CD14-positive monocyte (primary cell): Measurements from ENCODE around the gene ACTL7A. TPM values are rescaled to one million over a fixed set of nuclear protein-coding genes. Genes with fewer than 3 reads are reported as not detected.

Source experiments
- DNase-seq, 3 donors: peaks; one replicate each; pipeline ENCODE4 v3.0.0-alpha.2; 2011 to 2022
- H2AFZ ChIP-seq: 2 replicates; pipeline ENCODE4 v1.6.0; 2012; ENCODE audit warnings: mild to moderate bottlenecking, low read depth, low read length, inconsistent platforms; ENCODE audit not compliant: insufficient read depth, poor library complexity, severe bottlenecking
- H3K27ac ChIP-seq, 2 donors: 1 replicate in 1 of 2; 2 replicates in 1 of 2; pipeline ENCODE4 v1.5.1; 2012 to 2013; ENCODE audit warnings: low read length in 2 of 2, control low read depth in 1 of 2, inconsistent platforms in 1 of 2, low read depth in 1 of 2, mild to moderate bottlenecking in 1 of 2
- H3K27me3 ChIP-seq, 2 donors: one replicate each; pipeline versions ENCODE4 v1.6.0 to v1.6.1; 2011 to 2013; ENCODE audit warnings: low read length in 2 of 2; ENCODE audit not compliant: control insufficient read depth in 2 of 2, insufficient read depth in 2 of 2
- H3K36me3 ChIP-seq, 2 donors: replicated peaks in 1 of 2; 1 replicate in 1 of 2; 2 replicates in 1 of 2; pipeline versions ENCODE4 v1.5.1 to v1.6.1; 2012 to 2013; ENCODE audit warnings: low read length in 2 of 2, control low read depth in 1 of 2, inconsistent platforms in 1 of 2, mild to moderate bottlenecking in 1 of 2; ENCODE audit not compliant: insufficient read depth in 2 of 2, control insufficient read depth in 1 of 2
- H3K4me1 ChIP-seq, 2 donors: 1 replicate in 1 of 2; 2 replicates in 1 of 2; pipeline versions ENCODE4 v1.5.1 to v1.6.1; 2012 to 2013; ENCODE audit warnings: low read length in 2 of 2, control low read depth in 1 of 2, inconsistent platforms in 1 of 2, mild to moderate bottlenecking in 1 of 2, moderate library complexity in 1 of 2; ENCODE audit not compliant: insufficient read depth in 2 of 2, control insufficient read depth in 1 of 2
- H3K4me2 ChIP-seq: replicated peaks from 2 replicates; pipeline ENCODE3; 2012; ENCODE audit warnings: low read length, moderate library complexity, mild to moderate bottlenecking; ENCODE audit not compliant: poor library complexity, severe bottlenecking; ENCODE audit errors: extremely low read depth
- H3K4me3 ChIP-seq, 3 experiments: fragments of 200-600 bp in 1 of 3; sonication (generic) in 1 of 3; replicated peaks in 1 of 3; 1 replicate in 2 of 3; 2 replicates in 1 of 3; pipeline ENCODE4 v1.5.1; 2011 to 2013; ENCODE audit warnings: low read length in 3 of 3, mild to moderate bottlenecking in 3 of 3, control low read depth in 2 of 3, low read depth in 2 of 3, inconsistent platforms in 1 of 3, moderate library complexity in 1 of 3
- H3K79me2 ChIP-seq: 2 replicates; pipeline ENCODE4 v1.6.0; 2012; ENCODE audit warnings: mild to moderate bottlenecking, control low read depth, inconsistent platforms, low read length, moderate library complexity; ENCODE audit not compliant: insufficient read depth
- H3K9ac ChIP-seq: 2 replicates; pipeline ENCODE4 v1.6.0; 2017; ENCODE audit warnings: low read length, mild to moderate bottlenecking; ENCODE audit not compliant: insufficient read depth, poor library complexity, severe bottlenecking
- H3K9me3 ChIP-seq, 2 donors: replicated peaks in 1 of 2; 1 replicate in 1 of 2; 2 replicates in 1 of 2; pipeline versions ENCODE4 v1.5.1 to v1.6.1; 2012 to 2013; ENCODE audit warnings: low read length in 2 of 2, control low read depth in 1 of 2; ENCODE audit not compliant: control insufficient read depth in 1 of 2, insufficient read depth in 1 of 2
- H4K20me1 ChIP-seq: 2 replicates; pipeline ENCODE4 v1.6.0; 2012; ENCODE audit warnings: mild to moderate bottlenecking, low read length, control low read depth, moderate library complexity; ENCODE audit not compliant: insufficient read depth
- H3K27ac Mint-ChIP-seq, 7 donors: one replicate each; pipeline ENCODE4 v1.8.0; 2020; ENCODE audit warnings: mild to moderate bottlenecking in 7 of 7, mixed read lengths in 7 of 7, moderate library complexity in 6 of 7, inconsistent platforms in 2 of 7
- H3K27me3 Mint-ChIP-seq, 3 donors: one replicate each; pipeline ENCODE4 v1.8.0; 2021 to 2022; ENCODE audit warnings: low read depth in 3 of 3, mild to moderate bottlenecking in 3 of 3, mixed read lengths in 3 of 3, moderate library complexity in 3 of 3, inconsistent platforms in 1 of 3
- H3K36me3 Mint-ChIP-seq, 2 donors: one replicate each; pipeline ENCODE4 v1.8.0; 2020; ENCODE audit warnings: mixed read lengths in 2 of 2, inconsistent platforms in 1 of 2, mild to moderate bottlenecking in 1 of 2
- H3K4me1 Mint-ChIP-seq: one replicate; pipeline ENCODE4 v1.8.0; 2020; ENCODE audit warnings: mild to moderate bottlenecking, mixed read lengths
- H3K4me3 Mint-ChIP-seq, 2 donors: one replicate each; pipeline ENCODE4 v1.8.0; 2020; ENCODE audit warnings: mild to moderate bottlenecking in 2 of 2, mixed read lengths in 2 of 2, moderate library complexity in 1 of 2
- H3K9me3 Mint-ChIP-seq, 7 donors: one replicate each; pipeline ENCODE4 v1.8.0; 2020 to 2022; ENCODE audit warnings: mixed read lengths in 7 of 7, mild to moderate bottlenecking in 6 of 7, moderate library complexity in 6 of 7, inconsistent platforms in 2 of 7
- WGBS: methylation state at CpG from one replicate; pipeline ENCODE4 v1.1.5; 2013; ENCODE audit warnings: missing lambda C conversion rate; ENCODE audit not compliant: insufficient coverage; 5-methylcytosine and 5-hydroxymethylcytosine counted together
- intact Hi-C, 2 donors: fragments of 100-400 bp; cut with micrococcal nuclease; formaldehyde crosslinking; loops; one replicate each; pipeline versions ENCODE4 v1.15.0 to v1.15.1; 2023
- polyA plus RNA-seq, 3 donors: library from polyadenylated mRNA; depleted of rRNA in 1 of 3; unstranded in 2 of 3; stranded (reverse) in 1 of 3; fragments of 300-500 nt in 2 of 3; fragments of >200 nt in 1 of 3; fragmentation: Illumina TruSeq in 2 of 3; gene quantifications; 1 replicate in 2 of 3; 2 replicates in 1 of 3; pipeline ENCODE4 v1.2.3, GENCODE V29; 2012 to 2021
- TF ChIP-seq, protein P1 (sequence below): fragments of 200-600 bp; IDR thresholded peaks from one replicate; pipeline ENCODE4 v1.8.0; 2022; ENCODE audit warnings: antibody characterized with exemption, mild to moderate bottlenecking

ACTL7A gene
- polyA plus RNA-seq, 3 donors, result not detected

DNA sequence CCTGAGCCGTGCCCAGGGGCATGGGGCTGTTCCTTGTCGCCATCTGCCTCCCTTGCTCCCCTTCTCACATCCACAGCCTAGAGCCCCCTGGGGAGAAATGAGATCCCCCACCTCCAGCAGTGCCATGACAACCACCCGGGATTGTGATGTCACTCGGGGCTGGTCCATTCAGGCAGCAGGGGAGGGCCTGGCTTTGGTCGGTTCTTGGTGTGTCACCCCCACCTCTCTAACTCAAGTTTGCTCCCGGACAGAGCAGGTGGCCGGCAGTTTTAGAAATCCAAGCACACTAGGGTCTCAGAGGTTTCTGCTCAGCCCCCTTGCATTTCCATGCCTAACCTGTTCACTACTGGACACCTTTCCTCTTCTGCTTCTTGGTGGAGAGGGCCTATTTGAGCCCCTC, 6.2 kb upstream of the ACTL7A start, which contains the start of gene ACTL7B:
Gene ACTL7B, minus strand, starts transcription at position 99 of the 400 bp plus-strand sequence. Its CDS starts 56 bp downstream, at position 43.
- H3K79me2 ChIP-seq, result no peaks in the 10 kb centered on the region
- H3K9me3 Mint-ChIP-seq, result peaks cover 0 to 2% (median 0%) of the 10 kb centered on the region in 7 donors
- peaks cover 0 to 5% (median 5%) of the 10 kb centered on the region in 3 donors for H3K27me3 Mint-ChIP-seq
- H3K27me3 ChIP-seq, result peaks cover 0 to 3% of the 10 kb centered on the region in 2 donors
- no peaks in the 10 kb centered on the region for H4K20me1 ChIP-seq
- no peak within 1 kb of the TSS for H3K4me3 ChIP-seq
- no peak within 1 kb of the TSS for H2AFZ ChIP-seq
- H3K9ac ChIP-seq, result no peak within 1 kb of the TSS
- H3K4me3 Mint-ChIP-seq, result no peak within 1 kb of the TSS
- no peak within 1 kb of the TSS for H3K27ac ChIP-seq
- peaks cover 20% of the 10 kb centered on the region for H3K4me1 Mint-ChIP-seq
- no peak for DNase-seq
- intact Hi-C loops, result no loop called here
- TF ChIP-seq, protein P1, sequence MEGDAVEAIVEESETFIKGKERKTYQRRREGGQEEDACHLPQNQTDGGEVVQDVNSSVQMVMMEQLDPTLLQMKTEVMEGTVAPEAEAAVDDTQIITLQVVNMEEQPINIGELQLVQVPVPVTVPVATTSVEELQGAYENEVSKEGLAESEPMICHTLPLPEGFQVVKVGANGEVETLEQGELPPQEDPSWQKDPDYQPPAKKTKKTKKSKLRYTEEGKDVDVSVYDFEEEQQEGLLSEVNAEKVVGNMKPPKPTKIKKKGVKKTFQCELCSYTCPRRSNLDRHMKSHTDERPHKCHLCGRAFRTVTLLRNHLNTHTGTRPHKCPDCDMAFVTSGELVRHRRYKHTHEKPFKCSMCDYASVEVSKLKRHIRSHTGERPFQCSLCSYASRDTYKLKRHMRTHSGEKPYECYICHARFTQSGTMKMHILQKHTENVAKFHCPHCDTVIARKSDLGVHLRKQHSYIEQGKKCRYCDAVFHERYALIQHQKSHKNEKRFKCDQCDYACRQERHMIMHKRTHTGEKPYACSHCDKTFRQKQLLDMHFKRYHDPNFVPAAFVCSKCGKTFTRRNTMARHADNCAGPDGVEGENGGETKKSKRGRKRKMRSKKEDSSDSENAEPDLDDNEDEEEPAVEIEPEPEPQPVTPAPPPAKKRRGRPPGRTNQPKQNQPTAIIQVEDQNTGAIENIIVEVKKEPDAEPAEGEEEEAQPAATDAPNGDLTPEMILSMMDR, result no peak
- H3K36me3 Mint-ChIP-seq, result no peaks in the 10 kb centered on the region
- 93% methylated on average over 7 of the region's 7 CpGs for WGBS
- no peak within 1 kb of the TSS for H3K4me2 ChIP-seq
- H3K9me3 ChIP-seq, result no peaks in the 10 kb centered on the region
- H3K4me1 ChIP-seq, result peaks cover 0 to 3% of the 10 kb centered on the region in 2 donors
- H3K36me3 ChIP-seq, result no peaks in the 10 kb centered on the region
- no peak within 1 kb of the TSS for H3K27ac Mint-ChIP-seq

DNA sequence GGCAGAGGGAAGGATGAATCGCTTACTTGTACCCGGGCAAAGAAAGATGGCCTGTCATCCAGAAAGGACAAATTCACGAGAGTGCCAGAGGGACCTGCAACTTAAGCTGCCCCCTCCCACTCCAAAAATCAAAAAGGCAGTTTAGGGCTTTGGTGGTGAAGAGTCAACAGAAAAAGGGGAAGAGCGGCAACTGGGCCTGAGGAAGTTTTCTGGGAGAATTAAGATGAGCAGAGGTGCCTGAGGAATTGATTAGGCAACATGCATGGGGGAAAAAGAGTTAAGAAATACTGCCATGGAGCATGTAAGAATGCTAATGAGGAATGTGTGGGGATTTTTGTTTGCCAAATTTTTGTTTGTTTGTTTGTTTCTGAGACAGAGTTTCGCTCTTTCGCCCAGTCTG, 4.5 kb upstream of the ACTL7A start:
- Histone ChIP-seq H3K9ac (no peak overlapping the region), H3K36me3 (no peaks in the 10 kb centered on the region), H3K4me2 (no peak overlapping the region), H4K20me1 (no peaks in the 10 kb centered on the region), H3K4me3 (no peak overlapping the region), H3K79me2 (no peaks in the 10 kb centered on the region), H3K27me3 (no peaks in the 10 kb centered on the region), H3K9me3 (no peaks in the 10 kb centered on the region), H2AFZ (no peak overlapping the region), H3K4me1 (peaks cover 0 to 3% of the 10 kb centered on the region in 2 donors), H3K27ac (no peak overlapping the region)
- 0% methylated on average over 1 of the region's 6 CpGs for WGBS
- Mint-ChIP-seq H3K27me3 (peaks cover 0 to 5% (median 2%) of the 10 kb centered on the region in 3 donors), H3K4me1 (peaks cover 20% of the 10 kb centered on the region), H3K36me3 (no peaks in the 10 kb centered on the region), H3K9me3 (peaks cover 0 to 2% (median under 1%) of the 10 kb centered on the region in 7 donors), H3K4me3 (no peak overlapping the region), H3K27ac (no peak overlapping the region)
- no peak for DNase-seq
- intact Hi-C loops, result no loop called here
- TF ChIP-seq, protein P1, result no peak
